ENCODE results near the gene GPBP1L1.
"Not testable (repeated sequence)": the region's sequence is repeated elsewhere in the genome, so short reads cannot be mapped to it uniquely, and the experiment has no call there.

GPBP1L1 gene

GRCh38 chr1:45608175-45609156 lies 77.9 kb downstream of the GPBP1L1 start:
- Histone ChIP-seq H3K9ac (ENCODE audit: low read length) (no peak overlapping the region), H3K4me3 (ENCODE audit: low read length) (no peak overlapping the region), H3K27me3 (ENCODE audit: control insufficient read depth, insufficient read depth, low read length) (no peaks in the 10 kb centered on the region), H3K4me1 (ENCODE audit: control insufficient read depth, low read depth, low read length) (no peaks in the 10 kb centered on the region), H3K36me3 (ENCODE audit: control insufficient read depth, low read depth, low read length) (peaks cover 91% of the 10 kb centered on the region), H3K9me3 (ENCODE audit: control insufficient read depth, low read depth, low read length) (no peaks in the 10 kb centered on the region), H3K27ac (ENCODE audit: low read length) (no peak overlapping the region)

- Histone ChIP-seq H3K9ac (ENCODE audit: low read length) (no peak overlapping the region), H3K27me3 (ENCODE audit: control insufficient read depth, insufficient read depth, low read length) (no peaks in the 10 kb centered on the region), H3K9me3 (ENCODE audit: control insufficient read depth, low read depth, low read length) (no peaks in the 10 kb centered on the region), H3K4me3 (ENCODE audit: low read length) (no peak overlapping the region), H3K36me3 (ENCODE audit: control insufficient read depth, low read depth, low read length) (peaks cover 91% of the 10 kb centered on the region), H3K27ac (ENCODE audit: low read length) (no peak overlapping the region), H3K4me1 (ENCODE audit: control insufficient read depth, low read depth, low read length) (no peaks in the 10 kb centered on the region)
Measured at GRCh38 chr1:45607404-45608074, 78.8 kb downstream of the GPBP1L1 start.

DNA sequence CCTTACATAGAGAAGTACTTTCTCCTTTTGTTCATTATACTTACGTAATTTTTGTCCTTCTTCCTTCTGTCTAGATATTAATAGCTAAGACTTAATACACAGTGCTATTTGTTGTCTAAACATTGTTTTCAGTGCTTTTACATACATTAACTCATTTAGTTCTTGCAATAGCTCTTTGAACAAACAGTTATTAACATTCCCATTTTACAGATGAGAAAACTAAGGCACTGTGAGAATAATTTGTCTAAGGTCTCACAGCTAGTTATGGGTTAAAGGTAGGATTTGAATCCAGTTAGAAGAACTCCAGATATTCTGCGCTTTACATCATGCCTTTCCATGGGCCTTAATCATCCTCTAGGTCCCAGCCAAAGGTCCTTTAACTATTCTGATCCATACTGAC lies 82.1 kb downstream of the GPBP1L1 start:
- H3K9ac ChIP-seq (ENCODE audit: low read length): no peak overlapping the region
- no peak overlapping the region for H3K27ac ChIP-seq (ENCODE audit: low read length)
- H3K4me3 ChIP-seq (ENCODE audit: low read length): no peak overlapping the region
- H3K36me3 ChIP-seq (ENCODE audit: control insufficient read depth, low read depth, low read length): peaks cover 93% of the 10 kb centered on the region
- no peaks in the 10 kb centered on the region for H3K4me1 ChIP-seq (ENCODE audit: control insufficient read depth, low read depth, low read length)
- no peaks in the 10 kb centered on the region for H3K9me3 ChIP-seq (ENCODE audit: control insufficient read depth, low read depth, low read length)
- H3K27me3 ChIP-seq (ENCODE audit: control insufficient read depth, insufficient read depth, low read length): no peaks in the 10 kb centered on the region

GRCh38 chr1:45596765-45597164 lies 89.6 kb downstream of the GPBP1L1 start:
- H3K9ac ChIP-seq (ENCODE audit: low read length); H3K4me1 ChIP-seq (ENCODE audit: control insufficient read depth, low read depth, low read length); H3K27ac ChIP-seq (ENCODE audit: low read length); H3K27me3 ChIP-seq (ENCODE audit: control insufficient read depth, insufficient read depth, low read length); H3K4me3 ChIP-seq (ENCODE audit: low read length); H3K9me3 ChIP-seq (ENCODE audit: control insufficient read depth, low read depth, low read length): not testable (repeated sequence)
- H3K36me3 ChIP-seq (ENCODE audit: control insufficient read depth, low read depth, low read length): peaks cover 89% of the 10 kb centered on the region

DNA sequence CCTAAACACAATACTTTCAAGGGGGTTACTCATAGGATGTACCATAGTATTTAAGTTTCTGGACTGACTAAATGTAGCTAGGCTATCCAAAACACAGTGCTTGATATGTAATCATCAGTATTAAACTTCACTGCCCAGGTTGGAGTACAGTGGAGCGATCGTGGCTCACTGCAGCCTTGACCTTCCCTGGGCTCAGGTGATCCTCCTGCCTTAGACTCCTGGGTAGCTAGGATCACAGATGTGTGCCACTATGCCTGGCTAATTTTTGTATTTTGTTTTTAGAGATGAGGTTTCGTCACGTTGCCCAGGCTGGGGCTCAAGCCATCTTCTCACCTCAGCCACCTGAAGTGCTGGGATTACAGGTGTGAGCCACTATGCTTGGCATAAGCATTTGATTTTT lies 91.9 kb downstream of the GPBP1L1 start:
- Histone ChIP-seq H3K36me3 (ENCODE audit: control insufficient read depth, low read depth, low read length) (peaks cover 82% of the 10 kb centered on the region), H3K27me3 (ENCODE audit: control insufficient read depth, insufficient read depth, low read length) (no peaks in the 10 kb centered on the region), H3K4me1 (ENCODE audit: control insufficient read depth, low read depth, low read length) (no peaks in the 10 kb centered on the region), H3K4me3 (ENCODE audit: low read length) (no peak overlapping the region), H3K27ac (ENCODE audit: low read length) (no peak overlapping the region), H3K9ac (ENCODE audit: low read length) (no peak overlapping the region), H3K9me3 (ENCODE audit: control insufficient read depth, low read depth, low read length) (no peaks in the 10 kb centered on the region)

DNA sequence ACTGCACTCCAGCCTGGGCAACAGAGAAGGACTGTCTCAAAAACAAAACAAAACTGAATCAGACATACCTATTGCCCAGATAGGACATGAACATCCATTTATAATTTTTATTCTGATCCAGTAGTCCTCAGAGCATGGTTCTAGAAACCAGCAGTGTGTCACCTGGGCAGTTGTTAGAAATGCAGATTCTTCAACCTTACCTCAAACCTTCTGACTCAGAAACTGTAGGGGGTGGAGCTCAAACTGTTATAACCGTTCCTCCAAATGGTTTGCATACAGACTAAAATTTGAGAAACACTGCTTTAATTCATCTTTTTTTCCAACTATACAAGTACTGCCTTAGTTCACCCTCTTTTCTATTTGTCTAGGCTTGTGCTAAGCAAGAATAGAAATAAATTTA lies 96.5 kb downstream of the GPBP1L1 start:
- H3K9me3 ChIP-seq (ENCODE audit: control insufficient read depth, low read depth, low read length): no peaks in the 10 kb centered on the region
- peaks cover 57% of the 10 kb centered on the region for H3K36me3 ChIP-seq (ENCODE audit: control insufficient read depth, low read depth, low read length)
- H3K4me1 ChIP-seq (ENCODE audit: control insufficient read depth, low read depth, low read length): peaks cover 2% of the 10 kb centered on the region
- H3K9ac ChIP-seq (ENCODE audit: low read length): no peak overlapping the region
- H3K4me3 ChIP-seq (ENCODE audit: low read length): no peak overlapping the region
- H3K27ac ChIP-seq (ENCODE audit: low read length): no peak overlapping the region
- H3K27me3 ChIP-seq (ENCODE audit: control insufficient read depth, insufficient read depth, low read length): no peaks in the 10 kb centered on the region

- no peak overlapping the region for H3K9ac ChIP-seq (ENCODE audit: low read length)
- H3K4me1 ChIP-seq (ENCODE audit: control insufficient read depth, low read depth, low read length): peaks cover 2% of the 10 kb centered on the region
- no peaks in the 10 kb centered on the region for H3K27me3 ChIP-seq (ENCODE audit: control insufficient read depth, insufficient read depth, low read length)
- H3K36me3 ChIP-seq (ENCODE audit: control insufficient read depth, low read depth, low read length): peaks cover 27% of the 10 kb centered on the region
- H3K27ac ChIP-seq (ENCODE audit: low read length): no peak overlapping the region
- no peaks in the 10 kb centered on the region for H3K9me3 ChIP-seq (ENCODE audit: control insufficient read depth, low read depth, low read length)
- H3K4me3 ChIP-seq (ENCODE audit: low read length): peak overlapping the region; percentile 97
Measured at GRCh38 chr1:45586769-45587168, 99.6 kb downstream of the GPBP1L1 start.

GRCh38 chr1:45585496-45586075 lies 100.7 kb downstream of the GPBP1L1 start:
- peaks cover 17% of the 10 kb centered on the region for H3K36me3 ChIP-seq (ENCODE audit: control insufficient read depth, low read depth, low read length)
- H3K9me3 ChIP-seq (ENCODE audit: control insufficient read depth, low read depth, low read length): no peaks in the 10 kb centered on the region
- H3K4me1 ChIP-seq (ENCODE audit: control insufficient read depth, low read depth, low read length): peaks cover 2% of the 10 kb centered on the region
- H3K27me3 ChIP-seq (ENCODE audit: control insufficient read depth, insufficient read depth, low read length): no peaks in the 10 kb centered on the region
- H3K27ac ChIP-seq (ENCODE audit: low read length): peak overlapping the region; percentile 90
- peak overlapping the region; percentile 98 for H3K9ac ChIP-seq (ENCODE audit: low read length)
- H3K4me3 ChIP-seq (ENCODE audit: low read length): peak overlapping the region; percentile 97

- peak overlapping the region; percentile 90 for H3K27ac ChIP-seq (ENCODE audit: low read length)
- no peaks in the 10 kb centered on the region for H3K9me3 ChIP-seq (ENCODE audit: control insufficient read depth, low read depth, low read length)
Measured at GRCh38 chr1:45585110-45585426, 101.3 kb downstream of the GPBP1L1 start.

DNA sequence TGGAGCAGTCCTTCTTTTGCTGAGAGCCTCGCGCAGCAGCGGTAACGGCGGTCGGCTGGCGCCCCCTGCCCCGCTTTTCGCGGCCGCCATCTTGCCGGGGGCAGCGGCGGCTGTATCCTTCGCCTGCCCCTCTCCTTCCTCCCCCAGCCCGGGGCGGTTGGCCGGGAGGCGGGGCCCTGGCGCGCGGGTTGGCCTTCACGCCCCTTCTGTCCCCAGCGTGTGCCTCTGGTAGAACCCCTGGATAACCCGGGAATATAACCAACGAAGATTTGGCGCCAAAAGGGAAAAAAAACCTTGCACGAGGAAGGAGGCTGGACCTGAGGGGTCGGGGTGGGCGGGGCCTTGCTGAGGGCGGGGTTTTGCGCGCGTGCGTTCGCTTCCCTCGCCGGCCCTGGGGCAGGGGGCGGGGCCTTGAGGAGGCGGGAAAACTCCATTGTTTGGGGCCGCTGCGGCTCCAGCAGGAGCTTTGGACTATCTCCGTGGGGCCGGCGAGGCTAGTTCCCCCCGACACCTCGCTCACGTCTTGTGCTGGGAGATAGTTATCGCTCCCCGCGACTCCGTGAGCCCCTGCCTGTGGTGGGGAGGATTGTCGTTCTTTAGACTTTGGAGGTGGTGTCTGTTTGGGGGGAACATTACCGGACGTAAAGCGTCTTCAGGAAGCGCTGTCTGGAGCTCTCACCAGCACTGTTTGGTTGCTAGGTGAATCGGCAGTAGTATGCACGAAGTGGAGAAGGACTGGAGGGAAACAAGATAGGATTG lies 101.8 kb downstream of the GPBP1L1 start:
- H3K27me3 ChIP-seq (ENCODE audit: control insufficient read depth, insufficient read depth, low read length): no peaks in the 10 kb centered on the region
- H3K4me1 ChIP-seq (ENCODE audit: control insufficient read depth, low read depth, low read length): peaks cover 2% of the 10 kb centered on the region
- peaks cover 15% of the 10 kb centered on the region for H3K36me3 ChIP-seq (ENCODE audit: control insufficient read depth, low read depth, low read length)
- H3K27ac ChIP-seq (ENCODE audit: low read length): peak overlapping the region; percentile 98
- H3K9me3 ChIP-seq (ENCODE audit: control insufficient read depth, low read depth, low read length): no peaks in the 10 kb centered on the region
- H3K9ac ChIP-seq (ENCODE audit: low read length): peak overlapping the region; percentile 98
- H3K4me3 ChIP-seq (ENCODE audit: low read length): peak overlapping the region; percentile 97

More at GRCh38 chr1:45585110-45585426, 101.3 kb downstream of the GPBP1L1 start:
- Histone ChIP-seq H3K27me3 (ENCODE audit: control insufficient read depth, insufficient read depth, low read length) (no peaks in the 10 kb centered on the region), H3K4me3 (ENCODE audit: low read length) (peak overlapping the region; percentile 97), H3K4me1 (ENCODE audit: control insufficient read depth, low read depth, low read length) (peaks cover 2% of the 10 kb centered on the region), H3K9ac (ENCODE audit: low read length) (peak overlapping the region; percentile 98), H3K36me3 (ENCODE audit: control insufficient read depth, low read depth, low read length) (peaks cover 15% of the 10 kb centered on the region)

All from iPS-18a (cell line).